IPS-18c (cell line): ENCODE data around the gene TCF12.
"Not testable (repeated sequence)": the region's sequence is repeated elsewhere in the genome, so short reads cannot be mapped to it uniquely, and the experiment has no call there.

ENCODE experiments used
- H3K4me3 ChIP-seq: 2 replicates; pipeline ENCODE4 v1.7.0; 2013; ENCODE audit warnings: low read depth, mild to moderate bottlenecking, low read length, moderate library complexity; ENCODE audit not compliant: insufficient read depth
- H3K9me3 ChIP-seq: one replicate; pipeline ENCODE4 v1.6.1; 2013; ENCODE audit warnings: mild to moderate bottlenecking, low read length, moderate library complexity; ENCODE audit not compliant: control insufficient read depth, insufficient read depth

TCF12 gene

GRCh38 chr15:56933410-56933809, 15.0 kb downstream of the TCF12 start:
- H3K9me3 ChIP-seq: no peaks in the 10 kb centered on the region
- H3K4me3 ChIP-seq: no peak overlapping the region

GRCh38 chr15:56933811-56934210, 15.4 kb downstream of the TCF12 start:
- Histone ChIP-seq H3K4me3 (no peak overlapping the region), H3K9me3 (no peaks in the 10 kb centered on the region)

GRCh38 chr15:56934269-56934668, 15.8 kb downstream of the TCF12 start:
- Histone ChIP-seq H3K9me3 (no peaks in the 10 kb centered on the region), H3K4me3 (no peak overlapping the region)

- H3K9me3 ChIP-seq: no peaks in the 10 kb centered on the region
These were observed 18.5 kb downstream of the TCF12 start for GRCh38 chr15:56936929-56937328.

GRCh38 chr15:56939257-56939656, 20.8 kb downstream of the TCF12 start:
- Histone ChIP-seq H3K9me3 (no peaks in the 10 kb centered on the region), H3K4me3 (no peak overlapping the region)

More at GRCh38 chr15:56936929-56937328, 18.5 kb downstream of the TCF12 start:
- no peak overlapping the region for H3K4me3 ChIP-seq

GRCh38 chr15:56940388-56940787, 21.9 kb downstream of the TCF12 start:
- H3K4me3 ChIP-seq: no peak overlapping the region
- H3K9me3 ChIP-seq: no peaks in the 10 kb centered on the region

- no peaks in the 10 kb centered on the region for H3K9me3 ChIP-seq
- no peak overlapping the region for H3K4me3 ChIP-seq
These were observed 23.7 kb downstream of the TCF12 start for GRCh38 chr15:56942118-56942517.

- H3K4me3 ChIP-seq: no peak overlapping the region
- no peaks in the 10 kb centered on the region for H3K9me3 ChIP-seq
These were observed 25.0 kb downstream of the TCF12 start for GRCh38 chr15:56943403-56943802.

- Histone ChIP-seq H3K4me3 (no peak overlapping the region), H3K9me3 (no peaks in the 10 kb centered on the region)
These were observed 26.0 kb downstream of the TCF12 start for GRCh38 chr15:56944485-56944884.

- Histone ChIP-seq H3K4me3 (no peak overlapping the region), H3K9me3 (no peaks in the 10 kb centered on the region)
These were observed 27.7 kb downstream of the TCF12 start for GRCh38 chr15:56946150-56946549.

- Histone ChIP-seq H3K4me3 (no peak overlapping the region), H3K9me3 (no peaks in the 10 kb centered on the region)
These were observed 29.7 kb downstream of the TCF12 start for GRCh38 chr15:56948000-56948763.

- Histone ChIP-seq H3K9me3 (no peaks in the 10 kb centered on the region), H3K4me3 (no peak overlapping the region)
These were observed 30.3 kb downstream of the TCF12 start for GRCh38 chr15:56948764-56949101.

- Histone ChIP-seq H3K9me3 (no peaks in the 10 kb centered on the region), H3K4me3 (no peak overlapping the region)
These were observed 32.5 kb downstream of the TCF12 start for GRCh38 chr15:56950979-56951378.

GRCh38 chr15:56953790-56954189, 35.3 kb downstream of the TCF12 start:
- no peak overlapping the region for H3K4me3 ChIP-seq
- H3K9me3 ChIP-seq: no peaks in the 10 kb centered on the region

- not testable (repeated sequence) for H3K4me3 ChIP-seq, H3K9me3 ChIP-seq
These were observed 36.6 kb downstream of the TCF12 start for GRCh38 chr15:56955011-56955410.

GRCh38 chr15:56956538-56956937, 38.1 kb downstream of the TCF12 start:
- Histone ChIP-seq H3K4me3 (no peak overlapping the region), H3K9me3 (no peaks in the 10 kb centered on the region)

GRCh38 chr15:56957812-56958406, 39.5 kb downstream of the TCF12 start:
- H3K4me3 ChIP-seq: no peak overlapping the region

GRCh38 chr15:56959318-56959648, 40.8 kb downstream of the TCF12 start:
- Histone ChIP-seq H3K9me3 (no peaks in the 10 kb centered on the region), H3K4me3 (no peak overlapping the region)

More at GRCh38 chr15:56957812-56958406, 39.5 kb downstream of the TCF12 start:
- no peaks in the 10 kb centered on the region for H3K9me3 ChIP-seq

GRCh38 chr15:56960116-56960515, 41.7 kb downstream of the TCF12 start:
- Histone ChIP-seq H3K9me3 (no peaks in the 10 kb centered on the region), H3K4me3 (no peak overlapping the region)
